GM12872 (cell line): ENCODE data around the gene GABRB2.

Experiments
- CTCF ChIP-seq: IDR thresholded peaks from 3 replicates; pipeline ENCODE4 v1.5.1; 2011; ENCODE audit warnings: low read depth, mild to moderate bottlenecking, low read length, moderate library complexity; ENCODE audit not compliant: insufficient read depth

GABRB2 gene

GRCh38 chr5:161284445-161284844 lies 262.1 kb downstream of the GABRB2 start:
- TF ChIP-seq CTCF: no peak

- TF ChIP-seq CTCF: no peak
Observed at GRCh38 chr5:161283296-161283695, 263.2 kb downstream of the GABRB2 start.

- TF ChIP-seq CTCF: peak; percentile 37; the same call in 1 of the 3 replicates
Observed at GRCh38 chr5:161278739-161279660, 267.5 kb downstream of the GABRB2 start.

GRCh38 chr5:161277011-161277410 lies 269.5 kb downstream of the GABRB2 start:
- no peak for TF ChIP-seq CTCF

- TF ChIP-seq CTCF: no peak
Observed at GRCh38 chr5:161274951-161275350, 271.6 kb downstream of the GABRB2 start.

GRCh38 chr5:161273410-161273809 lies 273.1 kb downstream of the GABRB2 start:
- TF ChIP-seq CTCF: no peak

- TF ChIP-seq CTCF: no peak
Observed at GRCh38 chr5:161271816-161272215, 274.7 kb downstream of the GABRB2 start.
